Measurements from ENCODE around the gene SGCA. TPM values are rescaled to one million over a fixed set of nuclear protein-coding genes. Genes with fewer than 3 reads are reported as not detected.

Gene SGCA
- total and polyA plus RNA-seq, 2 donors (not counting 3 experiments of a cell fraction or from before 2014, with no cell fraction given) = not detected

DNA sequence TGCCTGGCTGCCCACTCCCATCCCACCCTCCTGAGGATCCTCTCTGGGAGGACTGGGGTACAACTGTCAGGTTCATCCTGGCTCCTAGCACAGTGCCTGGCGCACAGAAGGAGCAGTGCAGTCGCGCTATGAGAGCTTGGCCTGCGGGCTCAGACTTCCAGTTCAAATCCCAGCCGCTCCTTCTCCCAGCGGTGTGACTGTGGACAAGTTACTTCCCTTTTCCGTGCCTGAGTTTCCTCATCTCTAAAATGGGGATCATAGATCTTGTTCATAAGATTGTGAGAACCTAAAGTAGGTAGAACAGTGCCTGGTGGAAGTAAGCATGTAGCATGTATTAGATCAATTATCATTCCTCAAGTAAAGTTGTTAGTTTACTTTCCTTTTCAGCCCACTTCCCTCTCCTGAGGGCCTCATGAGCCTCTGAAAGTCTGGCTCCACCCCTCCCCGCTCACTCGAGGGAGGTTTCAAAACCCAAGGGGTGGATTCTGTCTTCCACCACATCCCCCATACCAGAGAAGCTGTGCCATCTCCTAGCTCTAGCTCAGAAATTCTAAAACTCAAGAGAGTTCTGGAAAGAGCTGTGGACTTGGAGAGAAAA, 55.6 kb downstream of the SGCA start:
- Histone ChIP-seq H3K36me3 (ENCODE audit: control insufficient read depth in 2 of 2, extremely low read depth in 1 of 2, insufficient read depth in 2 of 2, low read length in 2 of 2) (no peaks in the 10 kb centered on the region), H3K27me3 (ENCODE audit: control insufficient read depth in 2 of 2, insufficient read depth in 2 of 2, low read length in 2 of 2) (peaks cover 18 to 37% of the 10 kb centered on the region in 2 experiments), H3K9me3 (replicated peaks; ENCODE audit: control insufficient read depth, insufficient read depth, low read length) (no peaks in the 10 kb centered on the region), H3K9me1 (replicated peaks; ENCODE audit: control insufficient read depth, extremely low read depth, insufficient read depth, low read length) (no peaks in the 10 kb centered on the region), H3K9ac (replicated peaks; ENCODE audit: extremely low read depth, insufficient read depth, low read length) (no peak overlapping the region), H4K20me1 (replicated peaks; ENCODE audit: control insufficient read depth, extremely low read depth, insufficient read depth, low read length) (no peaks in the 10 kb centered on the region), H3K79me2 (ENCODE audit: control insufficient read depth, insufficient read depth, low read length) (no peaks in the 10 kb centered on the region), H3K4me2 (ENCODE audit: insufficient read depth, low read length) (no peak overlapping the region), H3K4me1 (ENCODE audit: control insufficient read depth, extremely low read depth, insufficient read depth, low read length) (no peaks in the 10 kb centered on the region), H2AFZ (ENCODE audit: low read depth, low read length) (no peak overlapping the region), H3K4me3 (replicated peaks in 1 of 3; ENCODE audit: insufficient read depth in 1 of 3, low read depth in 1 of 3, low read length in 3 of 3) (no peak overlapping the region), H3K27ac (ENCODE audit: insufficient read depth, low read depth, low read length) (no peak overlapping the region)
- DNase-seq (ENCODE audit: low read depth, low spot score) (no peak), FAIRE-seq (no peak)
- ChIA-PET CTCF (interaction anchor here (0.6 to 2.2 kb wide), 7 partner anchors 8 to 214 kb away, joined by 3 to 10 read pairs (median 5); no protein-coding TSS in a partner anchor), POLR2A (no interaction called here)
- BruUV-seq (replicated peaks) = no TSS peak
- dilution Hi-C loops (cut with MboI; ENCODE audit: extremely low pct_ligation_motif_present, low sequenced_read_pairs) = no loop called here
- intact Hi-C loops (cut with micrococcal nuclease) = no loop called here
- TF ChIP-seq POLR2AphosphoS5 (IDR thresholded peaks at IDR 0.05; ENCODE audit: insufficient read depth, low read depth, low read length) (no peak), JUN (IDR thresholded peaks at IDR 0.05; ENCODE audit: borderline replicate concordance, insufficient read depth, insufficient read length, low read depth) (no peak), EZH2 (IDR thresholded peaks at IDR 0.05; ENCODE audit: borderline replicate concordance, low read depth, low read length, severe bottlenecking) (no peak), MYC (IDR thresholded peaks at IDR 0.05; ENCODE audit: low read depth, low read length) (no peak), GATA2 (IDR thresholded peaks at IDR 0.05; ENCODE audit: insufficient read depth, insufficient read length, low read depth, low read length) (no peak), FOS (IDR thresholded peaks at IDR 0.05; ENCODE audit: borderline replicate concordance, insufficient read depth, low read length) (no peak), POLR2A (IDR thresholded peaks at IDR 0.05; ENCODE audit: low read depth, low read length) (no peak)
- TF ChIP-seq, protein P1, sequence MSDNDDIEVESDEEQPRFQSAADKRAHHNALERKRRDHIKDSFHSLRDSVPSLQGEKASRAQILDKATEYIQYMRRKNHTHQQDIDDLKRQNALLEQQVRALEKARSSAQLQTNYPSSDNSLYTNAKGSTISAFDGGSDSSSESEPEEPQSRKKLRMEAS (IDR thresholded peaks at IDR 0.05; ENCODE audit: insufficient read depth, insufficient read length) = no peak
- TF ChIP-seq, protein P2, sequence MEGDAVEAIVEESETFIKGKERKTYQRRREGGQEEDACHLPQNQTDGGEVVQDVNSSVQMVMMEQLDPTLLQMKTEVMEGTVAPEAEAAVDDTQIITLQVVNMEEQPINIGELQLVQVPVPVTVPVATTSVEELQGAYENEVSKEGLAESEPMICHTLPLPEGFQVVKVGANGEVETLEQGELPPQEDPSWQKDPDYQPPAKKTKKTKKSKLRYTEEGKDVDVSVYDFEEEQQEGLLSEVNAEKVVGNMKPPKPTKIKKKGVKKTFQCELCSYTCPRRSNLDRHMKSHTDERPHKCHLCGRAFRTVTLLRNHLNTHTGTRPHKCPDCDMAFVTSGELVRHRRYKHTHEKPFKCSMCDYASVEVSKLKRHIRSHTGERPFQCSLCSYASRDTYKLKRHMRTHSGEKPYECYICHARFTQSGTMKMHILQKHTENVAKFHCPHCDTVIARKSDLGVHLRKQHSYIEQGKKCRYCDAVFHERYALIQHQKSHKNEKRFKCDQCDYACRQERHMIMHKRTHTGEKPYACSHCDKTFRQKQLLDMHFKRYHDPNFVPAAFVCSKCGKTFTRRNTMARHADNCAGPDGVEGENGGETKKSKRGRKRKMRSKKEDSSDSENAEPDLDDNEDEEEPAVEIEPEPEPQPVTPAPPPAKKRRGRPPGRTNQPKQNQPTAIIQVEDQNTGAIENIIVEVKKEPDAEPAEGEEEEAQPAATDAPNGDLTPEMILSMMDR (IDR thresholded peaks at IDR 0.05; ENCODE audit: extremely low read depth in 1 of 2, insufficient read depth in 1 of 2, low read depth in 1 of 2, low read length in 2 of 2) = no peak

Data from endothelial cell of umbilical vein (primary cell).